Mesenchymal stem cell (in vitro differentiated cells and primary cell): Measurements from ENCODE around the gene PKP2.

Experiments
- DNase-seq: peaks from one replicate; pipeline ENCODE4 v3.0.0-alpha.2; 2013
- H2AFZ ChIP-seq: one replicate; pipeline ENCODE4 v1.6.1; 2013; ENCODE audit warnings: low read depth, mild to moderate bottlenecking, control low read depth, inconsistent platforms, low read length, moderate library complexity
- H2AK5ac ChIP-seq: 2 replicates; pipeline ENCODE4 v1.6.1; 2013; ENCODE audit warnings: low read length, moderate library complexity, mild to moderate bottlenecking, inconsistent platforms; ENCODE audit not compliant: severe bottlenecking
- H2BK120ac ChIP-seq: one replicate; pipeline ENCODE4 v1.6.1; 2013; ENCODE audit warnings: low read depth, mild to moderate bottlenecking, inconsistent platforms, low read length, moderate library complexity
- H2BK12ac ChIP-seq, 2 experiments: one replicate each; pipeline ENCODE4 v1.6.1; 2013; ENCODE audit warnings: inconsistent platforms in 2 of 2, low read length in 2 of 2, mild to moderate bottlenecking in 2 of 2, moderate library complexity in 2 of 2, control low read depth in 1 of 2
- H2BK15ac ChIP-seq: one replicate; pipeline ENCODE4 v1.6.1; 2013; ENCODE audit warnings: mild to moderate bottlenecking, low read depth, inconsistent platforms; ENCODE audit not compliant: poor library complexity, severe bottlenecking
- H2BK5ac ChIP-seq: 2 replicates; pipeline ENCODE4 v1.6.1; 2013; ENCODE audit warnings: low read depth, mild to moderate bottlenecking, low read length, control low read depth, inconsistent platforms; ENCODE audit not compliant: poor library complexity, severe bottlenecking
- H3K14ac ChIP-seq, 2 experiments: one replicate each; pipeline ENCODE4 v1.6.1; 2013; ENCODE audit warnings: inconsistent platforms in 2 of 2, low read length in 2 of 2, control low read depth in 1 of 2, mild to moderate bottlenecking in 1 of 2, moderate library complexity in 1 of 2
- H3K18ac ChIP-seq, 2 experiments: one replicate each; pipeline ENCODE4 v1.6.1; 2013; ENCODE audit warnings: inconsistent platforms in 2 of 2, low read length in 2 of 2, control low read depth in 1 of 2, low read depth in 1 of 2, mild to moderate bottlenecking in 1 of 2
- H3K23ac ChIP-seq, 2 experiments: one replicate each; pipeline ENCODE4 v1.6.1; 2013; ENCODE audit warnings: inconsistent platforms in 2 of 2, low read length in 2 of 2, mild to moderate bottlenecking in 2 of 2, moderate library complexity in 2 of 2, control low read depth in 1 of 2
- H3K27ac ChIP-seq: 2 replicates; pipeline ENCODE4 v1.5.1; 2013; ENCODE audit warnings: mild to moderate bottlenecking, moderate library complexity, low read length, control low read depth, inconsistent platforms; ENCODE audit not compliant: poor library complexity, severe bottlenecking
- H3K27me3 ChIP-seq, 2 experiments: 2 replicates each; pipeline versions ENCODE4 v1.6.1 to v1.7.0; 2013; ENCODE audit warnings: low read length in 2 of 2, mild to moderate bottlenecking in 2 of 2, moderate library complexity in 2 of 2, control low read depth in 1 of 2, inconsistent platforms in 1 of 2; ENCODE audit not compliant: control insufficient read depth in 1 of 2, insufficient read depth in 1 of 2
- H3K36me3 ChIP-seq, 2 experiments: 2 replicates each; pipeline versions ENCODE4 v1.6.1 to v1.7.0; 2013; ENCODE audit warnings: low read length in 2 of 2, control low read depth in 1 of 2, inconsistent platforms in 1 of 2, low read depth in 1 of 2, mild to moderate bottlenecking in 1 of 2; ENCODE audit not compliant: insufficient read depth in 2 of 2, control insufficient read depth in 1 of 2
- H3K4ac ChIP-seq, 2 experiments: one replicate each; pipeline ENCODE4 v1.6.1; 2013; ENCODE audit warnings: inconsistent platforms in 2 of 2, low read length in 2 of 2, mild to moderate bottlenecking in 2 of 2, moderate library complexity in 2 of 2, control low read depth in 1 of 2, low read depth in 1 of 2
- H3K4me1 ChIP-seq: 2 replicates; pipeline ENCODE4 v1.6.1; 2013; ENCODE audit warnings: low read depth, low read length, control low read depth; ENCODE audit not compliant: control insufficient read depth, insufficient read depth
- H3K4me2 ChIP-seq: 2 replicates; pipeline ENCODE4 v1.6.1; 2013; ENCODE audit warnings: low read length, mild to moderate bottlenecking, inconsistent platforms; ENCODE audit not compliant: poor library complexity, severe bottlenecking
- H3K4me3 ChIP-seq, 2 experiments: 2 replicates each; pipeline versions ENCODE4 v1.5.1 to v1.7.0; 2013; ENCODE audit warnings: low read length in 2 of 2, mild to moderate bottlenecking in 2 of 2, control low read depth in 1 of 2, low read depth in 1 of 2; ENCODE audit not compliant: insufficient read depth in 1 of 2
- H3K79me1 ChIP-seq: replicated peaks from 2 replicates; pipeline ENCODE4 v1.6.1; 2013; ENCODE audit warnings: mild to moderate bottlenecking, control low read depth, low read length, inconsistent platforms; ENCODE audit not compliant: poor library complexity, severe bottlenecking
- H3K9ac ChIP-seq: 2 replicates; pipeline ENCODE4 v1.7.0; 2013; ENCODE audit warnings: mild to moderate bottlenecking, low read length, moderate library complexity
- H3K9me3 ChIP-seq: 2 replicates; pipeline ENCODE4 v1.7.0; 2013; ENCODE audit warnings: mild to moderate bottlenecking, low read length; ENCODE audit not compliant: control insufficient read depth
- H4K8ac ChIP-seq: one replicate; pipeline ENCODE4 v1.6.1; 2013; ENCODE audit warnings: inconsistent platforms, mild to moderate bottlenecking, low read length, moderate library complexity
- H4K91ac ChIP-seq: one replicate; pipeline ENCODE4 v1.6.1; 2013; ENCODE audit warnings: mild to moderate bottlenecking, low read length, inconsistent platforms
- WGBS: methylation state at CpG from one replicate; pipeline ENCODE4 v1.1.7; 2013; ENCODE audit warnings: mixed read lengths; 5-methylcytosine and 5-hydroxymethylcytosine counted together

Gene PKP2

DNA sequence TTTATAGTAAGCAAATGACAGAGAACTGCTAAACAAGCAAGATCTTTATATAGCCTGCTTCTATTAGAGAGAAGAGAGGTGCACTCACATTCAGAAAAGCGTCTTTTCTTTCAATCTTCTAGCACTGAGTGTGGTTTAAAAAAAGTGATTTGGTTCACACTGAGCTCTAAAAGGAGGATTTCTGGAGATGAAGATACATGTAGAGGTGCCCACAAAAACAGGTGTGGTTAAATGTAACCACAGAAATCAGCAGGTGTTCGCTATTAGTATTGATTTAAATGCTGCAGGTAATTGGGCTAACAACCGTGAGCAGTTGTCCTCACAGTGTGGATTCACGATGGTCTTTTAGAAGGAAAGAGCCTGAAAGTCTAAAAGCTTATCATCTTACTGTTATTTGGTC lies 10.7 kb downstream of the PKP2 start:
- 87% methylated on average over 4 of the region's 4 CpGs for WGBS
- Histone ChIP-seq H3K9me3 (no peaks in the 10 kb centered on the region), H3K18ac (no peak overlapping the region), H2BK5ac (no peak overlapping the region), H4K91ac (no peak overlapping the region), H3K9ac (no peak overlapping the region), H3K36me3 (no peaks in the 10 kb centered on the region), H3K4ac (no peak overlapping the region), H3K79me1 (no peaks in the 10 kb centered on the region), H3K14ac (no peak overlapping the region), H3K27ac (no peak overlapping the region), H3K4me2 (no peak overlapping the region), H3K23ac (no peak overlapping the region), H2BK12ac (no peak overlapping the region), H3K27me3 (no peaks in the 10 kb centered on the region), H3K4me1 (no peaks in the 10 kb centered on the region), H2AK5ac (no peak overlapping the region), H3K4me3 (no peak overlapping the region), H2BK15ac (no peak overlapping the region), H2AFZ (no peak overlapping the region), H2BK120ac (no peak overlapping the region), H4K8ac (no peak overlapping the region)
- no peak for DNase-seq

DNA sequence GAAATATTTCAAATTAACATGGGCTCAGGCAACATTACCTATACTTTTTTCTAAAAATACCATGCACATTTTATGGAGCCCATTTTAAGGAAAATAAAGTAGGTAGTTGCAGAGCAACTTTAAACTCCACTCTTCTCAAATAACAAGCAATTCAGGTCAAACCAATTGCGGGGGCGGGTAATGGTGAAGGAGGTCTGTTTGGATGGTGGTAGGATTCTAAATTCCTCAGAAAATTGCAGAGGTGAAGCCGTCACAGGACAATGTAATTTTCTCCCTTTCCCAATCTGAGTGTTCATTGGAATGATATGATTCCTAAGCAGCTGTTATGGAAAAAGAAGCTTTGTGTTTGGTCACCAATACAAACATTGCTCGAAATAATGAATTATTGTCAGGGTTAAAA lies 11.6 kb downstream of the PKP2 start:
- H2BK12ac ChIP-seq, result no peak overlapping the region
- no peak overlapping the region for H2BK5ac ChIP-seq
- H3K23ac ChIP-seq, result no peak overlapping the region
- H3K14ac ChIP-seq, result no peak overlapping the region
- peaks cover under 1% of the 10 kb centered on the region for H3K4me1 ChIP-seq
- H4K8ac ChIP-seq, result no peak overlapping the region
- H3K27me3 ChIP-seq, result no peaks in the 10 kb centered on the region
- H2BK15ac ChIP-seq, result no peak overlapping the region
- H2BK120ac ChIP-seq, result no peak overlapping the region
- no peaks in the 10 kb centered on the region for H3K36me3 ChIP-seq
- no peaks in the 10 kb centered on the region for H3K9me3 ChIP-seq
- no peak overlapping the region for H2AK5ac ChIP-seq
- H3K79me1 ChIP-seq, result no peaks in the 10 kb centered on the region
- H3K4me3 ChIP-seq, result no peak overlapping the region
- H4K91ac ChIP-seq, result no peak overlapping the region
- H3K4me2 ChIP-seq, result no peak overlapping the region
- no peak overlapping the region for H3K9ac ChIP-seq
- no peak for DNase-seq
- H3K18ac ChIP-seq, result no peak overlapping the region
- H2AFZ ChIP-seq, result no peak overlapping the region
- no peak overlapping the region for H3K4ac ChIP-seq
- no peak overlapping the region for H3K27ac ChIP-seq
- WGBS, result 93% methylated on average over 4 of the region's 4 CpGs

DNA sequence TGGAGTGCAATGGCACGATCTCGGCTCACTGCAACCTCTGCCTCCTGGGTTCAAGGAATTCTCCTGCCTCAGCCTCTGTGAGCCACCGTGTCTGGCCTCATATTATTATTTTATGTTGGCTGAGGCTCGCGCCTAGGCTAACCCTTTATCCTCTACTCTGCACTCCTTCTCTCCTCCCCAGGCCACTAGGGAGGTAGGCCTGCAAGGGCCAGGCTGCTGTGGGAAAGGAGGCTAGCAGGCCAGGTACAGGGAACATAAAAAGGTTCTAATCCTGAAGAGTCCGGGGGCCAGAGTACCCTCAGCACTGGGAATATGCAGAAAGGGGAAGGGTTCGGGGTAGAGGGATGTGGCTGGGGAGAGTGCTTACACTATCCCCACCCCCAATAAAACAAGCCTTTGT lies 14.9 kb downstream of the PKP2 start:
- Histone ChIP-seq H3K27me3 (no peaks in the 10 kb centered on the region), H2BK120ac (no peak overlapping the region), H4K8ac (no peak overlapping the region), H3K9ac (no peak overlapping the region), H2AK5ac (no peak overlapping the region), H3K4me2 (no peak overlapping the region), H2BK5ac (no peak overlapping the region), H3K4me1 (peaks cover 1% of the 10 kb centered on the region), H3K9me3 (no peaks in the 10 kb centered on the region), H3K18ac (no peak overlapping the region), H4K91ac (peak overlapping the region; percentile 68), H3K79me1 (no peaks in the 10 kb centered on the region), H3K4ac (no peak overlapping the region), H2BK15ac (no peak overlapping the region), H2AFZ (no peak overlapping the region), H3K36me3 (peaks cover 0 to 7% of the 10 kb centered on the region in 2 experiments), H3K27ac (no peak overlapping the region), H3K23ac (peak overlapping the region in 1 of 2 experiments; percentile 59), H3K4me3 (no peak overlapping the region), H3K14ac (no peak overlapping the region), H2BK12ac (no peak overlapping the region)
- no peak for DNase-seq
- WGBS, result 90% methylated on average over 4 of the region's 7 CpGs

DNA sequence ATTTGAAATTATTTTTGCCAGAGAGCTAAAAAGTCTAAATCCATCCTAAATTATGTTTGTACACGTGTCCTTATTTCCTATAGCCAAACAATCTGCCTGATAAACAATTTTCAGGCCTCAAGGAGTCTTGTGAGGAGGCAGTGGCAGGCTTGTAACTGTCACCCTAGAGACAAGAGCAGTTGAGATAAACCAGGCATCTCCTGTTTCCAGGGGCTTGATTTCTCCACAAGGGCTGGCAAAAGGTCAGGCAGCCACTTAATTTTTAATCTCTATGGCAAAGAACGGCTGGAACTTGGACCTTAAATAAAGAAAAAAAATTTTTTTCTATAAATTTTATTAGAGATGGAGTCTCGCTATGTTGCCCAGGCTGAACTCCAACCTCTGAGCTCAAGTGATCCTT lies 15.5 kb downstream of the PKP2 start:
- Histone ChIP-seq H2BK12ac (no peak overlapping the region), H3K4ac (no peak overlapping the region), H3K36me3 (peaks cover 0 to 7% of the 10 kb centered on the region in 2 experiments), H3K79me1 (no peaks in the 10 kb centered on the region), H3K9ac (no peak overlapping the region), H3K4me2 (no peak overlapping the region), H3K4me3 (no peak overlapping the region), H3K23ac (no peak overlapping the region), H3K14ac (no peak overlapping the region), H3K18ac (no peak overlapping the region), H2AFZ (no peak overlapping the region), H2BK5ac (no peak overlapping the region), H2BK15ac (no peak overlapping the region), H4K91ac (no peak overlapping the region), H3K27ac (no peak overlapping the region), H3K27me3 (no peaks in the 10 kb centered on the region), H2BK120ac (no peak overlapping the region), H3K9me3 (no peaks in the 10 kb centered on the region), H4K8ac (no peak overlapping the region), H3K4me1 (peaks cover 1% of the 10 kb centered on the region), H2AK5ac (no peak overlapping the region)
- WGBS, result 40% methylated on average over 3 of the region's 3 CpGs
- peak; percentile 17 for DNase-seq
